ENCODE data around the gene ALDH3B2.

ALDH3B2 gene

GRCh38 chr11:67616431-67617242, 57.8 kb downstream of the ALDH3B2 start:
- TF ChIP-seq CTCF (IDR thresholded peaks at IDR 0.05; ENCODE audit: insufficient read depth, missing control alignments), result no peak
- no peak for DNase-seq (ENCODE audit: insufficient read length, low spot score)
- no peak for FAIRE-seq

- no peak for FAIRE-seq
Measured at GRCh38 chr11:67615728-67616430, 58.5 kb downstream of the ALDH3B2 start.

GRCh38 chr11:67614730-67615714, 59.4 kb downstream of the ALDH3B2 start:
- peak; percentile 36 for TF ChIP-seq CTCF (IDR thresholded peaks at IDR 0.05; ENCODE audit: insufficient read depth, missing control alignments)
- FAIRE-seq (no peak), DNase-seq (ENCODE audit: insufficient read length, low spot score) (no peak)

More at GRCh38 chr11:67615728-67616430, 58.5 kb downstream of the ALDH3B2 start:
- TF ChIP-seq CTCF (IDR thresholded peaks at IDR 0.05; ENCODE audit: insufficient read depth, missing control alignments), result no peak
- no peak for DNase-seq (ENCODE audit: insufficient read length, low spot score)

- FAIRE-seq (no peak), DNase-seq (ENCODE audit: insufficient read length, low spot score) (no peak)
Measured at GRCh38 chr11:67613960-67614715, 60.3 kb downstream of the ALDH3B2 start.

GRCh38 chr11:67613313-67613959, 61.0 kb downstream of the ALDH3B2 start:
- TF ChIP-seq CTCF (IDR thresholded peaks at IDR 0.05; ENCODE audit: insufficient read depth, missing control alignments), result no peak
- FAIRE-seq (no peak), DNase-seq (ENCODE audit: insufficient read length, low spot score) (no peak)

More at GRCh38 chr11:67613960-67614715, 60.3 kb downstream of the ALDH3B2 start:
- peak; percentile 46 for TF ChIP-seq CTCF (IDR thresholded peaks at IDR 0.05; ENCODE audit: insufficient read depth, missing control alignments)

GRCh38 chr11:67612751-67613150, 61.7 kb downstream of the ALDH3B2 start:
- no peak for DNase-seq (ENCODE audit: insufficient read length, low spot score)
- TF ChIP-seq CTCF (IDR thresholded peaks at IDR 0.05; ENCODE audit: insufficient read depth, missing control alignments), result no peak

More at GRCh38 chr11:67612751-67613150, 61.7 kb downstream of the ALDH3B2 start:
- no peak for FAIRE-seq
